Measurements from ENCODE around the gene GDAP1L1. TPM values are rescaled to one million over a fixed set of nuclear protein-coding genes. Genes with fewer than 3 reads are reported as not detected.

The GDAP1L1 gene
- total and polyA plus RNA-seq, 4 donors, result not detected

- 2% methylated on average over 70 of the region's 70 CpGs for WGBS
- H3K27me3 ChIP-seq (ENCODE audit: control insufficient read depth in 4 of 4, insufficient read depth in 4 of 4, low read length in 3 of 4), result no peaks in the 10 kb centered on the region
- TF ChIP-seq ATF3 (IDR thresholded peaks at IDR 0.05), result no peak
- TF ChIP-seq GABPA (IDR thresholded peaks at IDR 0.05 in 1 of 2, conservative IDR thresholded peaks at IDR 0.05 in 1 of 2), result peak in 1 of 2 donors; percentile 74
- TF ChIP-seq NR2F2 (IDR thresholded peaks at IDR 0.05), result no peak
- TF ChIP-seq ZBTB33 (IDR thresholded peaks at IDR 0.05), result peak; percentile 66
- peak; percentile 86 to 94 for TF ChIP-seq RAD21 (IDR thresholded peaks at IDR 0.05)
- TF ChIP-seq EGR1 (IDR thresholded peaks at IDR 0.05; ENCODE audit: low read depth in 2 of 2), result no peak
- TF ChIP-seq SP1 (IDR thresholded peaks at IDR 0.05), result peak; percentile 41
- peak; percentile 91 for TF ChIP-seq YY1 (IDR thresholded peaks at IDR 0.05)
- TF ChIP-seq FOXA2 (IDR thresholded peaks at IDR 0.05), result peak; percentile 5
- no peak for TF ChIP-seq HNF4G (IDR thresholded peaks at IDR 0.05)
- TF ChIP-seq CTCF (IDR thresholded peaks at IDR 0.05; ENCODE audit: low read depth, low read length, missing input control), result peak; percentile 94
- TF ChIP-seq RXRA (IDR thresholded peaks at IDR 0.05), result peak; percentile 9 to 41
- no peak for TF ChIP-seq TAF1 (conservative IDR thresholded peaks at IDR 0.05)
- TF ChIP-seq MAX (IDR thresholded peaks at IDR 0.05), result peak; percentile 46
- TF ChIP-seq HNF4A (conservative IDR thresholded peaks at IDR 0.05), result peak; percentile 46 to 70
- no peak for TF ChIP-seq FOXA1 (IDR thresholded peaks at IDR 0.05)
- no peak for TF ChIP-seq REST (IDR thresholded peaks at IDR 0.05)
- TF ChIP-seq JUND (IDR thresholded peaks at IDR 0.05), result no peak
- H3K36me3 ChIP-seq (ENCODE audit: control insufficient read depth in 4 of 4, insufficient read depth in 3 of 4, low read depth in 1 of 4, low read length in 3 of 4), result peaks cover 0 to 4% (median 3%) of the 10 kb centered on the region in 4 donors
- DNase-seq (ENCODE audit: low spot score), result peak; percentile 99
- no peaks in the 10 kb centered on the region for H3K9me3 ChIP-seq (ENCODE audit: control insufficient read depth in 4 of 4, low read length in 3 of 4)
- H3K9ac ChIP-seq (ENCODE audit: low read depth in 1 of 2, low read length in 2 of 2), result peak within 1 kb of the TSS; percentile 76 to 77
- H3K27ac ChIP-seq (ENCODE audit: low read depth in 1 of 2, low read length in 2 of 2), result peak within 1 kb of the TSS; percentile 48 to 72
- H3K4me1 ChIP-seq (ENCODE audit: control insufficient read depth in 4 of 4, insufficient read depth in 4 of 4, low read length in 3 of 4), result peaks cover 3 to 22% (median 15%) of the 10 kb centered on the region in 4 donors
- H3K4me3 ChIP-seq (ENCODE audit: low read depth in 1 of 3, low read length in 3 of 3), result peak within 1 kb of the TSS; percentile 75 to 100 (median 93)
Observed at GRCh38 chr20:44310664-44311639, 63.8 kb downstream of the GDAP1L1 start, which contains the start of gene FITM2. Gene FITM2 (minus strand): TSS chr20:44311202. CDS start chr20:44311148, 54 bp downstream.
